RWPE2 (cell line): Measurements from ENCODE around the gene LEPROT.

Experiments used
- ATAC-seq: fragments of 200-7000 bp; cut with Tn5 transposase; 3 replicates; pipeline ENCODE4 v1.9.1; 2021; ENCODE audit warnings: low read depth
- DNase-seq: peaks from one replicate; pipeline ENCODE4 v3.0.0-alpha.2; 2020; ENCODE audit warnings: low spot score
- H3K27ac ChIP-seq: fragments of 450-650 bp; 2 replicates; pipeline ENCODE4 v1.5.1; 2017; ENCODE audit warnings: mild to moderate bottlenecking; ENCODE audit not compliant: poor library complexity, severe bottlenecking
- H3K27me3 ChIP-seq: fragments of 250-450 bp; sonication (Bioruptor Pico); 2 replicates; pipeline ENCODE4 v1.5.1; 2021; ENCODE audit warnings: mild to moderate bottlenecking, moderate library complexity; ENCODE audit not compliant: insufficient read depth, poor library complexity, severe bottlenecking
- H3K36me3 ChIP-seq: fragments of 250-450 bp; sonication (Bioruptor Pico); 2 replicates; pipeline ENCODE4 v1.5.1; 2020; ENCODE audit warnings: low read depth, mild to moderate bottlenecking, moderate library complexity
- H3K4me1 ChIP-seq: fragments of 250-450 bp; sonication (Bioruptor Pico); 2 replicates; pipeline ENCODE4 v1.5.1; 2021; ENCODE audit warnings: mild to moderate bottlenecking, moderate library complexity; ENCODE audit not compliant: insufficient read depth, poor library complexity, severe bottlenecking
- H3K4me3 ChIP-seq: fragments of 250-450 bp; sonication (Bioruptor Pico); 2 replicates; pipeline ENCODE4 v1.5.1; 2021; ENCODE audit warnings: mild to moderate bottlenecking, moderate library complexity; ENCODE audit not compliant: severe bottlenecking
- H3K9me3 ChIP-seq: fragments of 250-450 bp; sonication (Bioruptor Pico); 2 replicates; pipeline ENCODE4 v1.5.1; 2021; ENCODE audit warnings: mild to moderate bottlenecking, moderate library complexity; ENCODE audit not compliant: severe bottlenecking
- CTCF ChIP-seq: fragments of 450-650 bp; IDR thresholded peaks from one replicate; pipeline ENCODE4 v1.5.1; 2017; ENCODE audit warnings: mild to moderate bottlenecking, moderate library complexity; ENCODE audit not compliant: poor library complexity, severe bottlenecking

LEPROT gene

GRCh38 chr1:65469889-65470340, 49.4 kb downstream of the LEPROT start:
- DNase-seq (no peak), ATAC-seq (no peak)
- H3K9me3 ChIP-seq = no peaks in the 10 kb centered on the region
- H3K4me3 ChIP-seq = no peak overlapping the region
- H3K4me1 ChIP-seq = no peaks in the 10 kb centered on the region
- no peaks in the 10 kb centered on the region for H3K36me3 ChIP-seq
- no peak for TF ChIP-seq CTCF
- H3K27ac ChIP-seq = no peak overlapping the region
- H3K27me3 ChIP-seq = no peaks in the 10 kb centered on the region

- no peak for ATAC-seq
- no peaks in the 10 kb centered on the region for H3K27me3 ChIP-seq
- no peak for DNase-seq
Measured at GRCh38 chr1:65470766-65471165, 50.3 kb downstream of the LEPROT start.

GRCh38 chr1:65471213-65471833, 50.9 kb downstream of the LEPROT start:
- no peak overlapping the region for H3K4me3 ChIP-seq
- H3K4me1 ChIP-seq = no peaks in the 10 kb centered on the region
- no peaks in the 10 kb centered on the region for H3K27me3 ChIP-seq
- no peaks in the 10 kb centered on the region for H3K9me3 ChIP-seq
- ATAC-seq (no peak), DNase-seq (no peak)
- H3K27ac ChIP-seq = no peak overlapping the region
- H3K36me3 ChIP-seq = no peaks in the 10 kb centered on the region
- no peak for TF ChIP-seq CTCF

More at GRCh38 chr1:65470766-65471165, 50.3 kb downstream of the LEPROT start:
- Histone ChIP-seq H3K4me1 (no peaks in the 10 kb centered on the region), H3K4me3 (no peak overlapping the region), H3K9me3 (no peaks in the 10 kb centered on the region), H3K36me3 (no peaks in the 10 kb centered on the region), H3K27ac (no peak overlapping the region)
- no peak for TF ChIP-seq CTCF

- no peak for TF ChIP-seq CTCF
- ATAC-seq = no peak
Measured at GRCh38 chr1:65471861-65472332, 51.4 kb downstream of the LEPROT start.

GRCh38 chr1:65476327-65476726, 55.9 kb downstream of the LEPROT start:
- Histone ChIP-seq H3K27me3 (no peaks in the 10 kb centered on the region), H3K36me3 (no peaks in the 10 kb centered on the region), H3K9me3 (no peaks in the 10 kb centered on the region), H3K4me1 (no peaks in the 10 kb centered on the region), H3K27ac (no peak overlapping the region), H3K4me3 (no peak overlapping the region)
- TF ChIP-seq CTCF = no peak
- no peak for ATAC-seq
- DNase-seq = no peak

More at GRCh38 chr1:65471861-65472332, 51.4 kb downstream of the LEPROT start:
- H3K9me3 ChIP-seq = no peaks in the 10 kb centered on the region
- no peak for DNase-seq
- no peaks in the 10 kb centered on the region for H3K4me1 ChIP-seq
- H3K36me3 ChIP-seq = no peaks in the 10 kb centered on the region
- H3K4me3 ChIP-seq = no peak overlapping the region
- no peak overlapping the region for H3K27ac ChIP-seq
- no peaks in the 10 kb centered on the region for H3K27me3 ChIP-seq
